Fibroblast of mammary gland (primary cell): ENCODE measurements around the gene FOXO1.

ENCODE experiments used
- DNase-seq: peaks from one replicate; pipeline ENCODE4 v3.0.0-alpha.2; 2010; ENCODE audit warnings: low read depth
- H3K4me3 ChIP-seq: 2 replicates; pipeline ENCODE4 v1.5.1; 2011; ENCODE audit warnings: low read depth, mild to moderate bottlenecking, low read length, moderate library complexity; ENCODE audit not compliant: control insufficient read depth
- CTCF ChIP-seq: conservative IDR thresholded peaks from 2 replicates; pipeline ENCODE4 v1.5.1; 2011; ENCODE audit warnings: low read depth, low read length, inconsistent platforms; ENCODE audit not compliant: control insufficient read depth, insufficient read depth

Gene FOXO1

GRCh38 chr13:40564342-40565001, 102.0 kb downstream of the FOXO1 start:
- TF ChIP-seq CTCF, result no peak
- H3K4me3 ChIP-seq, result no peak overlapping the region
- DNase-seq, result no peak

- no peak overlapping the region for H3K4me3 ChIP-seq
- no peak for TF ChIP-seq CTCF
- peak; percentile 33 for DNase-seq
Measured at GRCh38 chr13:40563350-40564125, 102.9 kb downstream of the FOXO1 start.

- H3K4me3 ChIP-seq, result no peak overlapping the region
- no peak for TF ChIP-seq CTCF
Measured at GRCh38 chr13:40562975-40563349, 103.5 kb downstream of the FOXO1 start.

DNA sequence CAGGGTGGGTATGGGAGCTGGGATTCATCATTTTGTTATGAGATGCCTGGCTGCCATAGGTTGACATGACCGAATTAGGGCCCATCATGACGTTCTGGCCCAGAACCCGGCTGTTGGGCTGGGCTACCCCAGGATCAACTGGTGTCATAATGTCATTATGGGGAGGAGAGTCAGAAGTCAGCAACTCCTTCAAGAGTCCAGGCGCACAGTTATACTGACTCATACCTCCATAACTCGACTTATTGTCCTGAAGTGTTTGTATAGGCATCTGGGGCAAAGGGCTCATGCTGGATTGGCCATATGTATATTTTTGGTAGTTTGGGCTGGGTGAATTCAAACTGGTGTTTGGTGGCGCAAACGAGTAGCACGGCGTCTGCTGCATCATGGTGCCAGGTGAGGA, 106.5 kb downstream of the FOXO1 start:
- no peak for TF ChIP-seq CTCF
- DNase-seq, result no peak
- no peak overlapping the region for H3K4me3 ChIP-seq

More at GRCh38 chr13:40562975-40563349, 103.5 kb downstream of the FOXO1 start:
- DNase-seq, result no peak

DNA sequence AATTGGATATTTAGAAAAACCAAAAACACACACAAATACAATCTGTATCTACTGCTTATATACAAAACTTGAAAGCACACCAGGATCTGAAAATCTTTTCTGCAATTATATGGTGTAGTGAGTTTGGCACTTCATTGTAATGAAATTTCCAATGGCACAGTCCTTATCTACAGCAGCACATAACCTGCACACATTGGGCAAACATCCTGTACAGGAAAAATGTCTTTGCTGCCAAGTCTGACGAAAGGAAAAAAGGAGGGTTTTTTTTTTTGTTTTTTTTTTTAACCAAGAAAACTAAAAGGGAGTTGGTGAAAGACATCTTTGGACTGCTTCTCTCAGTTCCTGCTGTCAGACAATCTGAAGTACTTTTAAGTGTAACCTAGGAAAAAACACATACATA, 107.8 kb downstream of the FOXO1 start:
- TF ChIP-seq CTCF, result no peak
- H3K4me3 ChIP-seq, result no peak overlapping the region
- DNase-seq, result no peak

- no peak overlapping the region for H3K4me3 ChIP-seq
- no peak for TF ChIP-seq CTCF
- DNase-seq, result no peak
Measured at GRCh38 chr13:40556453-40556852, 110.0 kb downstream of the FOXO1 start.
